ENCODE measurements around the gene SASH1.
A peak's percentile ranks its signal among the peaks of the same experiment; 100 is the strongest.

The SASH1 gene

GRCh38 chr6:148497717-148498116 lies 155.1 kb downstream of the SASH1 start:
- no peak for DNase-seq (ENCODE audit: low spot score)

DNA sequence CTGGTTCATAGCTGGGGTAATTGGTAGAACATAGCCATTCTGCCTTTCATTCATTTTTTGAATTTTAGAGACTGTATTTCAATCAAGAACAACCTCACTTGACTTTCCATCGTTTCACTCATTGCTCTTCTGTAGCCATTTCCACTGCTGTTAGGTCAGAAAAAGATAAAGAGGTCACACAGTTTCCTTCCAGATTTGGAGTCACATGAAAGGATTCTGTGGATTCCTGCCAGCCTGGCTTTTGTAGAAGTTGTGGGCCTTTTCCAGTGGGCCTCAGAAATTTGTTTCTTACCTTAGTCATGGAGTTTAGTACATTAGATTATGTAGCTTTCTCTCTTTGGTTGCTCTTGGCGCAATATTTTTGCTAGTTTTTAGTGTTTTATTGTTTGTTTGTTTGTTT lies 157.8 kb downstream of the SASH1 start:
- no peak for DNase-seq (ENCODE audit: low spot score)

DNA sequence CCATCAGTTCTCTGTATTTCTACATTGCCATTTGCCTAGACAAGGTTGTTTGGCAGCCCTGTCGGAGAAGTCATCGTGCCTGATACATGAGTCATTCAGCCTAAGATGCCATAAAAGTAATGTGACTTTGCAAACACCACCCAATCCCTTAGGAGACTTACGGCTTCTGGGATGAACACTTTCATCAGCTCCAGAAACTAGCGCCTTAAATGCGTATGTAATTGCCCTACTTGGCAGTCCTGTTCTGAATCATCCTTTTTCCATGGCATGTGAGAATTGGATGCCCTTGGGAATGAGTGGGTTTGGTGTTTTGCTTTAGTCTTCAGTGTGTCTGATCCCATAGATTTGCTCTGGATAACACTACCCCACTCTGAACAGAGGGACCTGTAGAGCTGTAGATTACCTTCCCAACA lies 158.5 kb downstream of the SASH1 start:
- DNase-seq (ENCODE audit: low spot score) = no peak

DNA sequence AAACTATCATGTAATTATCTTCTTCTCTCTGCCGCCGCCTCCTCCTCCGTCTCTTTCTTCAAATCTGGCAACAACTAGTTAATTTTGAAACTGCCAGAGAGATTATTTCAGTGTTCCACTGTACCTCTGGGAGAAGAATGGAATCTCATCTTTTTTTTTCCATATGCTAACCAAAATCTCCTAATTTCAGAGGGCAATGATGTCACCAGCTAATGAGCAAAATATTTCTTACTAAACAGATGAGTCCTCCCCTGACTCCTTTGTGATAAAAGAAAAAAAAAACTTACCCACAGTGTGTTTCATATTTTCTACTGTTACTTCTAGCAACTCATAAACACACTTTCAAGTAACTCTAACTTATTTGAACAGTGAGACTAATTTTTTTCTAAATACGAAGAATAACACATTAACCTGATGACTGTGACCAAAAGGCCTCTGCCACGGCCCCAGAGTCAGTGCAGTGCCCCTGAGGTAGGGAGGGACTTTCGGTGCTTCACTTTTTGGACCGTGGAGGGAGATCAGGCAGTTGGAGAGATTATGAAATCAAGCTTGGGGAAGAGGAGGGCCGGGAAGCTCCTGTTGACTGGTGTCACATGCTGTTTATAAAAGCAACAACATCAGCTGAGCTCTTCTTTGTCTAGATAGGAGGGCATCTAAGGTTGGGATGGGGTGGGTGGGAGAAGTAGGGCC lies 159.6 kb downstream of the SASH1 start:
- DNase-seq (ENCODE audit: low spot score) = no peak

- DNase-seq (ENCODE audit: low spot score) = no peak
Observed at GRCh38 chr6:148502773-148503135, 160.1 kb downstream of the SASH1 start.

DNA sequence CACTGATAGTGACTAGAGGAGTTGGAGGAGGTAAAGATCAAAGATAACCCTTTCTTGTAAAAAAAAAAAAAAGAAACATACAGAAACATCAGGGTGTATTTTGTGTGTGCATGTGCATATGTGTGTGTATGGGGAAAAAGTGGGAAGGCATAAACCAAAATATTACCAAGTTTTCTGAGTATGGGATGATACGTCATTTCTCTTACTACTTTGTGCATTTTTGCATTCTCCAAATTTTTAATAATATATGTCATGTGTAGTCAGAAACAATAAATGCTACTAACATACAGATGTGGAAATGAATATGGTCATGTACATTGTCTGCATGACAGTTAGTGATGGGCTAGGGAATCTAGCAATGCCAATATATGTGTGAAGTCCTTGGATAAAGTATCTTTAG lies 161.1 kb downstream of the SASH1 start:
- no peak for DNase-seq (ENCODE audit: low spot score)

- DNase-seq (ENCODE audit: low spot score) = no peak
Observed at GRCh38 chr6:148507774-148508173, 165.1 kb downstream of the SASH1 start.

GRCh38 chr6:148508401-148509041 lies 165.9 kb downstream of the SASH1 start:
- DNase-seq (ENCODE audit: low spot score) = peak; percentile 55

DNA sequence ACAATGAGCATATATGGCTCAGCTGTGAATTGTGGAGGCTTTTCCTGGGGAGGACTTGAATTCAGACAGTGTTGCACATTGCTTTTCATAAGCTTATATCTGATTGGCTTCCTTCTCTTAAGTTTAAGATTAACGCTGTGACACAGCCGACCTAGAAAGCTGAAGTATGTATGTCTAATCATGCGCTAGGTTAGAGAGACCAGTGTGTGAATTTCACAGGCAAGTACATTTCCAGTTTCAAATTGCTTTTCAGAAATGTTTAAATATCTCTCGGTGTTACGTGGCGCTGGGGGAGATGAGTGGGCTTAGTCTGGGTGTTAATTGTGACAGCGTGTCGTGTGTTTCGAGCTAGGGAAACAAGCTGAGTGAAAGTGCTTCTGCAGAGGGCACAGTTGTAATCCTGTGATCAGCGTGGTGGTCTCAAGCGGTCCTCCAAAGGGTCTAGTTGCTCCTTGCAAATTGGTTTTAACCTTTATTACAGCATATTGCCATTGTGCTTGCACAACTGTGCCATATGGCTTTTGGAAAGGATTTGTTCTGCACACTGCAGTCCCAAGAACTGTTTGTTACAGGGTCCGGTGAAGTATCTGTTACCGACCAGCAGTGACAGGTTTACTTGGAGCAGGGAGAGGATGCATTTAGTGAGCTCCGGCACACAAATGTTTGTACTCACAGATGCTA lies 166.6 kb downstream of the SASH1 start:
- no peak for DNase-seq (ENCODE audit: low spot score)

- DNase-seq (ENCODE audit: low spot score) = no peak
Observed at GRCh38 chr6:148509800-148510581, 167.4 kb downstream of the SASH1 start.

- DNase-seq (ENCODE audit: low spot score) = no peak
Observed at GRCh38 chr6:148513145-148514071, 170.8 kb downstream of the SASH1 start.

DNA sequence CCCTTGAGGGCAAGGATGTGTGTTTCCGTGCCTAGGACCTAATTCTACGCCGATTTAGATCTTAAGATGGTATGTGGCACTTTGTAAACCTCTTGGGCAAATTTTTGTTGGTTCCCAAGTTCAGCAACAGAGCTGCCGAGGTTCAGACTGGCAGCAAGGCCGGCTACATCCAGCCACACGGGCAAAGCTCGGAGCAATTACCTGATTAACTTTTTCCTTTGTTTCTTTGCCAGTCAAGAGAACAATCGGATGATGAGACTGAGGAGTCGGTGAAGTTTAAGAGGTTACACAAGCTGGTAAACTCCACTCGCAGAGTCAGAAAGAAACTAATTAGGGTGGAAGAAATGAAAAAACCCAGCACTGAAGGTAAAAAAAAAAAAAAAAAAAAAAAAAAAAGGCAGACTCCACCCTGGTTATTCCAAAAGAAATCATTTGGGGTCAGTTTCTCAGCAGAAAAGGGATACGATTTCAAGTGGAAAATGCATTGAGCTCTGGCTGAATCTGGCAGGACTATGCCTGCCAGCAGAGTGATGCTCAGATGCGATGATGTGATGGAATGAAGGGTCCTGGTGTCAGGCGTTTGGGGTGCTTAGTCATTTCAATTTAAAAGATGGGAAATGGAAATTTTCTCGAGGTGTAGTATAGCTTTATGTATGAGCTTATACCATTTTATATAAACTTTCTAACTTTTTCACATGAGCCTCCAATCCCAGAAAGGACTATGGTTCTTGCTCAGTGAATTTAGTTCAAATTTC lies 171.6 kb downstream of the SASH1 start:
- no peak for DNase-seq (ENCODE audit: low spot score)

GRCh38 chr6:148516217-148516616 lies 173.6 kb downstream of the SASH1 start:
- no peak for DNase-seq (ENCODE audit: low spot score)

GRCh38 chr6:148516617-148517016 lies 174.0 kb downstream of the SASH1 start:
- DNase-seq (ENCODE audit: low spot score) = no peak

- DNase-seq (ENCODE audit: low spot score) = no peak
Observed at GRCh38 chr6:148517470-148517869, 174.8 kb downstream of the SASH1 start.

- DNase-seq (ENCODE audit: low spot score) = no peak
Observed at GRCh38 chr6:148518511-148519156, 176.0 kb downstream of the SASH1 start.

GRCh38 chr6:148520109-148520841 lies 177.6 kb downstream of the SASH1 start:
- DNase-seq (ENCODE audit: low spot score) = no peak

DNA sequence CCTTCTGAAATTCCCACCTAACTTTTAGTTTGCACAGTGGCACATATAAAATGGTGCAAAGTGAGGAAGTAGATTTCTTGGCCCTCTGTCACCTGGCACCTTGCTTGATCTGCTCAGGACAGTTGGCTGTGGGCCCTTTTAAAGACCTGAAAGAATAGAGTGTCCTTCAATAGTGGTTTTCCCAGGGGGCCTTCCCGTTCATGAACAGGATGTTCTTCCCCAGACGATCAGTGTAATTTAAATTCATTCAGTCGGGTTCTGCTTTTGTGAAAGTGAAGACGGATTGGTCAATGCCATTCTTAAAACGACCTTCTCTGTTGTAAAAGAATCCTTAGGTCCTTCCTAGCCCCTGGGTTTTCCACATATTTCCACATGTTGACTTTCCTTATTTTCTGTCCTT lies 178.5 kb downstream of the SASH1 start:
- no peak for DNase-seq (ENCODE audit: low spot score)

- DNase-seq (ENCODE audit: low spot score) = no peak
Observed at GRCh38 chr6:148521586-148521985, 178.9 kb downstream of the SASH1 start.

DNA sequence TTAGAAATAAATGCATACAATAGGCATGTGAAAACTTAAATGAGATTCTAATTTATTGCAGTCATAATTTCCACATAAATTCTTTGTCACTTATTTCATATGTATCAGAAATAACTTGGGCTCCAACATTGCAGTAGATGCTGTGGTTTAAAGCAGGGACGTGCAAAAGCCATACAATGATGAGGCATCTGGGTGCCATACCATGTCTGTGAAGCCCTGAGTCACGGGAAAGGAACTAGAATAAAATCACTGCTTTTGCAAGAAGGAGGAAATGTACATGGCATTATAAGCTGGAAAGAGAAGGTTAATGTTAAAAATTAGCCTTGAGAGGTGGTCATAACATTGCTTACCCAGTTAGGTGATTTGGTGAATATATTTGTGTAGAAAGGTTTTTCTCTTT lies 180.4 kb downstream of the SASH1 start:
- DNase-seq (ENCODE audit: low spot score) = no peak
